ENCODE measurements around the gene KCTD21. TPM values are rescaled to one million over a fixed set of nuclear protein-coding genes. Genes with fewer than 3 reads are reported as not detected.
A peak's percentile ranks its signal among the peaks of the same experiment; 100 is the strongest.
"Not testable (repeated sequence)": the region's sequence is repeated elsewhere in the genome, so short reads cannot be mapped to it uniquely, and the experiment has no call there.

The KCTD21 gene
- total RNA-seq, 2 donors from 2014 or later, result 3.6 to 9.4 TPM

GRCh38 chr11:78189174-78189724, 823 bp upstream of the KCTD21 start:
- Mint-ChIP-seq H3K27ac (peak overlapping the region; percentile 84 to 93), H3K9me3 (no peaks in the 10 kb centered on the region), H3K4me1 (ENCODE audit: low read depth in 2 of 2) (peaks cover 34 to 37% of the 10 kb centered on the region in 2 donors), H3K27me3 (no peaks in the 10 kb centered on the region), H3K36me3 (no peaks in the 10 kb centered on the region), H3K4me3 (peak overlapping the region; percentile 99)
- DNase-seq (ENCODE audit: low spot score) (no peak), ATAC-seq (no peak)

- peak; percentile 41 to 57 for ATAC-seq
- Mint-ChIP-seq H3K4me3 (peak overlapping the region; percentile 99), H3K27ac (peak overlapping the region; percentile 84 to 93), H3K9me3 (no peaks in the 10 kb centered on the region), H3K4me1 (ENCODE audit: low read depth in 2 of 2) (peaks cover 36 to 37% of the 10 kb centered on the region in 2 donors), H3K27me3 (no peaks in the 10 kb centered on the region), H3K36me3 (no peaks in the 10 kb centered on the region)
- peak; percentile 42 for DNase-seq (ENCODE audit: low spot score)
Observed at GRCh38 chr11:78187366-78188285, 800 bp downstream of the KCTD21 start.

DNA sequence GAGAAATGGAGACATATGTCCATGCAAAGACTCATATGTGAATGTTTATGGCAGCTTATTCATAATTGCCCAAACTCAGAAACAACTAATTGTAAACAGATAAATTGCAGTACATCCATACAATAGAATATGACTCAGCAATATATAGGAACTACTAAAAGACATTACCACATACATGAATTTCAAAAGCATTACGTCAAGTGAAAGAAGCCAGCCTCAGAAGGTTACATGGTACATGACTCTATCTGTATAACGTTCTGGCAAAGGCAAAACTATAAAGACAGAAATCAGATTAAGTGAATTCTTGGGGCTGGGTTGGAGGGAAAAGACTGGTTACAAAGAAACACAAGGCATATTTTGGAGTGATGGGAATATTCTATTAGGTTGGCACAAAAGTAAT, 7.2 kb downstream of the KCTD21 start:
- ATAC-seq (no peak), DNase-seq (ENCODE audit: low spot score) (no peak)
- H3K4me3 Mint-ChIP-seq, result no peak overlapping the region
- no peaks in the 10 kb centered on the region for H3K9me3 Mint-ChIP-seq
- no peaks in the 10 kb centered on the region for H3K27me3 Mint-ChIP-seq
- H3K4me1 Mint-ChIP-seq (ENCODE audit: low read depth in 2 of 2), result peaks cover 0 to 14% of the 10 kb centered on the region in 2 donors
- H3K36me3 Mint-ChIP-seq, result peaks cover 5% of the 10 kb centered on the region
- H3K27ac Mint-ChIP-seq, result no peak overlapping the region

DNA sequence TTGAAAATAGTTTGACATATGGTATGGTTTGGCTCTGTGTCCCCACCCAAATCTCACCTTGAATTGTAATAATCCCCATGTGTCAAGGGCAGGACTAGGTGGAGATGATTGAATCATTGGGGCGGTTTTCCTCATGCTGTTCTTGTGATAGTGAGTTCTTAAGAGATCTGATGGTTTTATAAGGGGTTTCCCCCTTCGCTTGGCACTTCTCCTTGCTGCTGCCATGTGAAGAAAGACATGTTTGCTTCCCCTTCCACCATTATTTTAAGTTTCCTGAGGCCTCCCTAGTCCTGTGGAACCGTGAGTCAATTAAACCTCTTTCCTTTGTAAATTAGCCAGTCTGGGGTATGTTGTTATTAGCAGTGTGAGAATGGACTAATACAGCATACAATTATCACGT, 7.7 kb downstream of the KCTD21 start:
- no peaks in the 10 kb centered on the region for H3K27me3 Mint-ChIP-seq
- no peak for DNase-seq (ENCODE audit: low spot score)
- no peaks in the 10 kb centered on the region for H3K9me3 Mint-ChIP-seq
- H3K4me3 Mint-ChIP-seq, result no peak overlapping the region
- H3K36me3 Mint-ChIP-seq, result peaks cover 5% of the 10 kb centered on the region
- H3K4me1 Mint-ChIP-seq (ENCODE audit: low read depth in 2 of 2), result peaks cover 0 to 14% of the 10 kb centered on the region in 2 donors
- H3K27ac Mint-ChIP-seq, result no peak overlapping the region
- ATAC-seq, result no peak

DNA sequence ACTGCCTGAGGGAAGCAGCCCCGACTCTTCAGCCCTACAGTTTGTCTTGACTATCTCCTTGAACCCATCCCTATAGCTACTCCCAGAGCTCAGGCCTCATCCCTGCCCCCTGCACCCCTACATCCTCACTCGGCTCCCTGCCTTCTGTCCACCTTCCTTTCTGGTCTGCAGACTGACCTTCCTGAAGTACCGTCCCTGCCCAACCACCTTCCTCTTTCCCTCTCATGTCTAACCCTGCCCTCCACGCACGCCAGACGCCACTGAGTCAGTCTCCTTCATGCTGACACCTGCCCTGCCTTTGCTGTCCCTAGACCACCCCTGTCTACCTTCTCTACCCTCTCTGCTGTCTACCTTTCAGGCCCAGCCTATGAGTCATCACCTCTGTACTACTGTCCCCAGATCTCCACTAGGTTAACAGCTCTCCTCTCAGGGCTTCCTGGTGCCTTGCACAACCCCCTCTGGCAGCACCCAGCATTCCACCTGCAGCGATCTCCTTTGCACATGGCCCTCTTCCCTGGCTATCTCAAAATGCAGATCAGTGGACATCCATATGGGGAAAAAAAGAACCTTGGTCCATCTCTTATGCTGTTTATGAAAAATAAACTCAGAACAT, 8.9 kb downstream of the KCTD21 start:
- Mint-ChIP-seq H3K4me1 (ENCODE audit: low read depth in 2 of 2) (peaks cover 0 to 14% of the 10 kb centered on the region in 2 donors), H3K27me3 (no peaks in the 10 kb centered on the region), H3K36me3 (peaks cover 5% of the 10 kb centered on the region), H3K9me3 (no peaks in the 10 kb centered on the region), H3K4me3 (no peak overlapping the region), H3K27ac (peak overlapping the region in 1 of 2 donors; percentile 38)
- DNase-seq (ENCODE audit: low spot score), result no peak
- ATAC-seq, result no peak

GRCh38 chr11:78177216-78177615, 11.2 kb downstream of the KCTD21 start:
- Mint-ChIP-seq H3K36me3 (peaks cover 5% of the 10 kb centered on the region), H3K9me3 (no peaks in the 10 kb centered on the region), H3K4me1 (ENCODE audit: low read depth in 2 of 2) (peaks cover 0 to 10% of the 10 kb centered on the region in 2 donors), H3K27me3 (no peaks in the 10 kb centered on the region), H3K27ac (no peak overlapping the region), H3K4me3 (no peak overlapping the region)
- DNase-seq (ENCODE audit: low spot score) (peak; percentile 13), ATAC-seq (no peak)

DNA sequence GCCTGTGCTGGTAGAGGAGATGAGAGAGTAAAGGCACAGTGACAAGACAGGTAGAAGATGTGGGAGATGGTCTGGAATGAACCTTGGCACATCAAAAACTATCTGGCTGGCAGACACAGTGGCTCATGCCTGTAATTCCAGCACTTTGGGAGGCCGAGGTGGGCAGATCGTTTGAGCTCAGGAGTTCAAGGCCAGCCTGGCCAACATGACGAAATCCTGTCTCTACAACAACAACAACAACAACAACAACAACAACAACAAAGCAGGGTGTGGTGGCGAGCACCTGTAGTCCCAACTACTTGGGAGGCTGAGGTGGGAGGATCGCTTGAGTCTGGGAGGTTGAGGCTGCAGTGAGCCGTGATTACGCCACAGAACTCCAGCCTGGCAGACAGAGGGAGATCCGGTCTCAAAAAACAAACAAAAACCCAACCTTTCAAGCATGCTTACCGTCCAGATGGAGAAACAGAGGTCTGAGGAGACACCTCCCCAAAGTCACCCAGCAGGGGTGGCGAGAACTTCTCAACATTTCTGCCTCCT, 11.8 kb downstream of the KCTD21 start:
- Mint-ChIP-seq H3K27ac (no peak overlapping the region), H3K4me3 (no peak overlapping the region), H3K9me3 (no peaks in the 10 kb centered on the region), H3K36me3 (peaks cover 5% of the 10 kb centered on the region), H3K4me1 (ENCODE audit: low read depth in 2 of 2) (peaks cover 0 to 10% of the 10 kb centered on the region in 2 donors), H3K27me3 (no peaks in the 10 kb centered on the region)
- no peak for ATAC-seq
- no peak for DNase-seq (ENCODE audit: low spot score)

GRCh38 chr11:78175862-78176261, 12.6 kb downstream of the KCTD21 start:
- ATAC-seq; H3K4me1 Mint-ChIP-seq (ENCODE audit: low read depth in 2 of 2); H3K9me3 Mint-ChIP-seq: not testable (repeated sequence)

DNA sequence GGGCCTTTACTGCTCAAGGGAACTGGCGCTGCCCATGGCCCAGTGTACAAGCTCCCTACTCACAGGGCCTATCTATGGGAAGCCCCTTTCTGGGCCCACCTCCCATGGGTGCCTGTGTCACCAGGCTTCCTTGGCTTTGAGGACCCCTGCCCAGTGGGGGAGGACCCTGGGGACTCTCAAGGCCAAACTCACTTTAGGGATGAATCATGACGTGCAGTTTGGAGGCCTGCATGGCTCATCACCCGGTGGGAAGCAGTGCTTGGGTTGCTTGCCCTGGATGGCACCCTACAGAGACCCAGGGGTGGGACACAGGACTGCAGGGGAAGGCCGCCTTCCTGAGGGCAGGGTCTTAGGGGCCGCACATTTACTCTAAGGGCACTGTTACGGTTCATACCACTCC, 16.5 kb downstream of the KCTD21 start:
- DNase-seq (ENCODE audit: low spot score) (peak; percentile 58), ATAC-seq (no peak)
- no peak overlapping the region for H3K27ac Mint-ChIP-seq
- no peaks in the 10 kb centered on the region for H3K36me3 Mint-ChIP-seq
- no peaks in the 10 kb centered on the region for H3K4me1 Mint-ChIP-seq (ENCODE audit: low read depth in 2 of 2)
- H3K27me3 Mint-ChIP-seq, result no peaks in the 10 kb centered on the region
- H3K4me3 Mint-ChIP-seq, result no peak overlapping the region
- H3K9me3 Mint-ChIP-seq, result no peaks in the 10 kb centered on the region

More at GRCh38 chr11:78175862-78176261, 12.6 kb downstream of the KCTD21 start:
- DNase-seq (ENCODE audit: low spot score); H3K36me3 Mint-ChIP-seq; H3K27ac Mint-ChIP-seq; H3K4me3 Mint-ChIP-seq; H3K27me3 Mint-ChIP-seq: not testable (repeated sequence)

GRCh38 chr11:78170874-78171549, 17.4 kb downstream of the KCTD21 start:
- Mint-ChIP-seq H3K27me3 (no peaks in the 10 kb centered on the region), H3K4me3 (no peak overlapping the region), H3K9me3 (no peaks in the 10 kb centered on the region), H3K4me1 (ENCODE audit: low read depth in 2 of 2) (no peaks in the 10 kb centered on the region), H3K36me3 (no peaks in the 10 kb centered on the region), H3K27ac (no peak overlapping the region)
- ATAC-seq (no peak), DNase-seq (ENCODE audit: low spot score) (no peak)

GRCh38 chr11:78170413-78170812, 18.0 kb downstream of the KCTD21 start:
- DNase-seq (ENCODE audit: low spot score), result peak; percentile 51
- H3K4me1 Mint-ChIP-seq (ENCODE audit: low read depth in 2 of 2), result no peaks in the 10 kb centered on the region
- H3K27ac Mint-ChIP-seq, result no peak overlapping the region
- H3K9me3 Mint-ChIP-seq, result no peaks in the 10 kb centered on the region
- no peaks in the 10 kb centered on the region for H3K27me3 Mint-ChIP-seq
- ATAC-seq, result no peak
- H3K36me3 Mint-ChIP-seq, result no peaks in the 10 kb centered on the region
- H3K4me3 Mint-ChIP-seq, result no peak overlapping the region

GRCh38 chr11:78168539-78169477, 19.6 kb downstream of the KCTD21 start:
- H3K9me3 Mint-ChIP-seq, result no peaks in the 10 kb centered on the region
- no peak overlapping the region for H3K27ac Mint-ChIP-seq
- no peaks in the 10 kb centered on the region for H3K36me3 Mint-ChIP-seq
- H3K4me3 Mint-ChIP-seq, result no peak overlapping the region
- ATAC-seq (no peak), DNase-seq (ENCODE audit: low spot score) (no peak)
- no peaks in the 10 kb centered on the region for H3K4me1 Mint-ChIP-seq (ENCODE audit: low read depth in 2 of 2)
- no peaks in the 10 kb centered on the region for H3K27me3 Mint-ChIP-seq
